KBM-7 (cell line): Measurements from ENCODE around the gene CACNB2.

Experiments
- DNase-seq: peaks from one replicate; pipeline ENCODE4 v3.0.0-alpha.2; 2015
- in situ Hi-C: fragments of 300-500 bp; cut with MboI; formaldehyde crosslinking; loops from 2 replicates; pipeline ENCODE4 v1.14.3; 2020; ENCODE audit warnings: low sequenced_read_pairs, low pct_unique_long_range_greater_than_20kb, mixed read lengths

CACNB2 gene

DNA sequence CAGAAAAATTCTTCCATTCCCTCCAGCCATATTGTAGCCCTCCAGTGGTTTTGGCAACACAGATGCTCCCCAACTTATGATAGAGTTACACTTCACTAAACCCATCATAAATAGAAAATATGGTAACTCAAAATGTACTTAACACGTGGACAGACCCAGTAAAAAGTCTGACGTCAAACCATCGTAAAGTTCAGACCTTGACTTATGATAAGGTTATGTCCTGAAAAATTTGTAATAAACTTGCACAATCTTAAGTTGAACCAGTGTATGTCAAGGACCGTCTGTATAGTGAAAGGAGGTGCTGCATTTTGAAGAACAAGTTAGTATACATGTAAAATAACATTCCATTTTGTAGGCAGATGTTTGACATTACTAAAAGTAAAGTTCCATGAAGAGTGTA lies 368.4 kb downstream of the CACNB2 start:
- in situ Hi-C loops = no loop called here

DNA sequence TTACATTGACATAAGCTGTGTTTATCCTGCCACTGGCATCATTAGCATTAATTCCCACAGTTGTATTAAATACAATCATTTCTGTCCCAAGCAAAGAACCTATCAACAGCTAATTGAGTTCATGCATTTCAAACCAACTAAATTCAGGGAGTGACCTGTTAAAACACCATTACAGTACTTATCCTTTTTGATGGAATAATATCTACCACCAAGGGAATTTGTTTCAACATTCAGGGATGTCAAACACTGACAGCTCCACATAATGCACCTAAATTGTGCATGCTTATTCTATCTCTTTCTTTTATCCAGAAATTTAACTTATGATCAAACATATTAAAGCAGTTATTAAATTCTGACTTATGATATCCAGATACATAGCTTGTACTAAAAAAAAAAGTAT lies 374.3 kb downstream of the CACNB2 start:
- no peak for DNase-seq
- in situ Hi-C loops = no loop called here

More for the DNA sequence above, 368.4 kb downstream of the CACNB2 start:
- no peak for DNase-seq

DNA sequence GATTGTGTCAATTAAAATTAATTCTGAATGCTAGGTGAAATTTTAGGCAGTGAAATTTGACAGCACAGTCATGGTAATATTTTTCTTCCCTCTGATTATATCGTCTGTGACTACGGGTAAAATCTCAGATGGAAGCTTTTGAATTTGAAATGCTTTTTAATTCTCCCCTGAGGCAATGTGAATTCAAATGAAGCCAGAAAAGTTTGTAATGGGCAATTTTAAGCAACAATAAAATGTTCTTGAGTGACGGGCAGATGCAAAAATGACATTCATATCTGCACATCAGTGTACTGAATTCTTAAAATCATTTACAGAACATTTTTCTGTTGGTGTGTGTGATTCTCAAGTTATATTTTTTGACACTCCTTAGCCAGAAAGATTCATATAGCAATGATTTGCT lies 376.6 kb downstream of the CACNB2 start:
- no peak for DNase-seq
- in situ Hi-C loops = no loop called here

- DNase-seq = no peak
These were observed 382.8 kb downstream of the CACNB2 start for GRCh38 chr10:18523025-18523424.

DNA sequence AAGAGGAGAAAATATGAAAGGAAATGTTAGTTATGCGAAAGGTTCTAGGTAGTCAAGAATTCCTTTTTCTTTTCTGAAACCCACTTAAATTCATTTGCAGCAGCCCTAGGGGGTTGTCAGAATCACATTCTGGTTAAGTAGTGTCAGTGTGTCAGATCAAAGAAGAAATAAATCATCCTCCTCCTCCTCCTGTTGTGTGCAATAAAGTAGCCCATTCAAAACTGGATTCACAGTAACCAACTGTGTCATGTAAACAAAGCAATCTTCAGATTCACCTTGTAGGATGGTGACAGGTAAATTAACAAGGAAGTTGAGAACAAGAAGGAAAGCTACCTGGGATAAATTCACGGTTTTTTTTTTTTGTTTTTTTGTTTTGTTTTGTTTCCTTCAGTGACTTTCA lies 383.6 kb downstream of the CACNB2 start:
- in situ Hi-C loops = no loop called here
- no peak for DNase-seq

More at GRCh38 chr10:18523025-18523424, 382.8 kb downstream of the CACNB2 start:
- in situ Hi-C loops = no loop called here

DNA sequence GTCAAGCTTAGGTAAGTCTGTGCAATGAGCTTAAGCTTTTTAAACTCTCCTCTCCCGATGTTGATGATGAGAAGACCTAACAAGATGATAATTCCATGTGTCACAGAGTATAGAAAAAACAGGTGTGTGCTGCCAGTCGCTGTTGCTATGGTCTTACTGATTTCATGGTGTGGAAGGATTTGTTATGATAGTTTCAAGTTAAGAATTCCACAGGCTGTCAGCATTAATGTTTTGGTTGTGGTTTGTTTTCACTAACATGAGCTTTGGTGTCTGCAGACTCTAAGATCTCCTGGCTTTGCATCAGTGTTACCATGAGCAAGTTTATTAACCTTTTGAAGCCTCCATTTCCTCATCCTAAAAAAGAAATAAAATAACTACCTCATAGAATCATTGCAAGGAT lies 387.5 kb downstream of the CACNB2 start:
- in situ Hi-C loops = no loop called here
- no peak for DNase-seq

GRCh38 chr10:18528292-18528691 lies 388.1 kb downstream of the CACNB2 start:
- no peak for DNase-seq
- in situ Hi-C loops = no loop called here

DNA sequence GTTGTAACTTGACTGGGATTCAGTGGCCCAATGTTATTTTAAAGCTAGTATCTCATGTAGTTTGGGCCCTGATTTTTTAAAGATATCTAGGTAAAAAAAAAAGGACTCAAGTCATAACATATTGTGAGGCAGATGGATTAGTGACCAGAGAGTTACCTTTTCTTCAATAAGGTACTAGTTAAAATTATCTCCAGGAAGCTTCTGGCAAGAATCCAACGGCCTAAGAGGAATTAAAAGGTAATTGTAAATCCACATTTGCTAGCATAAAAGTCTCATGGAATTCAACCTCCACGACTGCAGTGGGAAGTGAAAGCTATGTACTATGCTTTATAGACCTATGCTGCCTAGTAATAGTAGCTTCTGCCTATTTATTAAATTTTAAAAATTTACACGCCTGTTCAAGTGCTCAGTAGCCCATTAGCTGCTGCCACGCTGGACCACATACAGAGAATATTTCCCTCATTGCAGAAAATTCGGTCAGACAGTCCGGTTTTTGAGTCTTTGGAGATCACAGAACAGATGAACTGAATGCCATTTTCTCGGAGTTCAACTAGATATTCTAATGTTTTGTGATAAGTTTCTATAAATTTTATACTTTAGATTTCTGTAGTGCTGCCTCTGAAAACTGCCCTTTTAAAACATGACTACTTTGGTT lies 392.8 kb downstream of the CACNB2 start:
- DNase-seq = no peak
- in situ Hi-C loops = no loop called here

GRCh38 chr10:18533896-18534295 lies 393.7 kb downstream of the CACNB2 start:
- in situ Hi-C loops = no loop called here

GRCh38 chr10:18539335-18539734 lies 399.1 kb downstream of the CACNB2 start:
- no peak for DNase-seq
- in situ Hi-C loops = no loop called here

More at GRCh38 chr10:18533896-18534295, 393.7 kb downstream of the CACNB2 start:
- DNase-seq = no peak

DNA sequence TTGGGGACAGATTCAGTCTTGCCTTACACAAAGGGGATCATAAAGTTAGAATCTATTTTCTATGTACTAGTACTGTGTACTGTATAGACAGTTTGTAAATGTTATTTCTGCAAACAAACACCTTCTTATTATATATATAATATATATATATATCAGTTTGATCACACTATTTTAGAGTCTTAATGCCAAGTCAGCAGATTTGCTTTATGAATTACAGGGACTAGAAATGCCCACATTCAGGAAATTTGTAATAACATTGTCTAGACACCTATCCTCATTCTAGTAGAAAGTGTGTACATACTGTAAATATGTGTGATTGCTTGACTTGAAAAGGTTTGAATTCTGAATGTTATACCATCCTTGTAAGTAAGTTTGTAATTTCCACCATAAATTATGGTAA lies 400.0 kb downstream of the CACNB2 start:
- no peak for DNase-seq
- in situ Hi-C loops = no loop called here

DNA sequence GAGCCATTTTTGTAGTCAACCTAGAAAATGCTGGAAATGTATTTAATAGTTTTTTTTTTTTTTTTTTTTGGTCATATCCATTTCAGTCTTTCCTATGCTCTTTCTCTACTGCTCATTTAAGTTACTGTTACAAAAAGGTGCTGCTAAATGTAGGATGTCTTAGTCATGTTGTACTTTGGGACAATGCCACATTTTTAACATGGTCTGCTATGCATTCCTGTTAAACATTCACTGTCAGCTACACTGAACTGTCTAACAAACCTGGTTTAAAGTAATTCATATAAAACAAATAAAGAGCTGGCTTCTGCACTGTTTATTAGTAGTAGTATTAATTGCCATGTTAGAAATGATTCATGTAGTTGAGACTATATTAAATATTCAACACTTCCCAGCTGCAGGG lies 402.6 kb downstream of the CACNB2 start:
- in situ Hi-C loops = no loop called here
- no peak for DNase-seq

GRCh38 chr10:18545621-18546305 lies 405.5 kb downstream of the CACNB2 start:
- DNase-seq = peak; percentile 29
- in situ Hi-C loops = no loop called here

- DNase-seq = no peak
These were observed 408.9 kb downstream of the CACNB2 start for GRCh38 chr10:18549105-18549504.

GRCh38 chr10:18551473-18551872 lies 411.2 kb downstream of the CACNB2 start:
- DNase-seq = no peak
- in situ Hi-C loops = no loop called here

More at GRCh38 chr10:18549105-18549504, 408.9 kb downstream of the CACNB2 start:
- in situ Hi-C loops = no loop called here

- no peak for DNase-seq
- in situ Hi-C loops = no loop called here
These were observed 414.3 kb downstream of the CACNB2 start for GRCh38 chr10:18554479-18554878.

DNA sequence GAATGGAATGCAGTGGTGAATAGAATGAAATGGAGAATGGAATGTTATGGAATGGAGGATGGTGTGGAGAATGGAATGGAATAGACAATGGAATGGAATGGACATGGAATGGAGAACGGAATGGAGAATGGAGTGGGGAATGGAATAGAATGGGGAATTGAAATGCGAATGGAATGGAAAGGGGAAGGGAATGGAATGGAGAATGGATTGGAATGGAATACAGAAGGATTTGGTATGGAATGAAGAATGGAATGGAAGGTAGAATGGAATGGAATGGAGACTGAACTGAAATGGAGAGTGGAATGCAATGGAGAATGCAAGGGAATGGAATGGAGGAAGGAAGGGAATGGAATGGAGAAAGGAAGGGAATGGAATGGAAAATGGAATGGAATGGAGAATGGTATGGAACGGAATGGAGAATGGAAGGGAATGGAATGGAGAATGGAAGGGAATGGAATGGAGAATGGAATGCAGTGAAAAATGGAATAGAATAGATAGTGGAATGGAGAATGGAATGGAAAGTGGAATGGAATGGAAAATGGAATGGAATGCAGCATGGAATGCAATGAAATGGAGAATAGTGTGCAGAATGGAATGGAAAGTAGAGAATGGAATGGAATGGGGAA lies 416.4 kb downstream of the CACNB2 start:
- in situ Hi-C loops = no loop called here
- DNase-seq = no peak

DNA sequence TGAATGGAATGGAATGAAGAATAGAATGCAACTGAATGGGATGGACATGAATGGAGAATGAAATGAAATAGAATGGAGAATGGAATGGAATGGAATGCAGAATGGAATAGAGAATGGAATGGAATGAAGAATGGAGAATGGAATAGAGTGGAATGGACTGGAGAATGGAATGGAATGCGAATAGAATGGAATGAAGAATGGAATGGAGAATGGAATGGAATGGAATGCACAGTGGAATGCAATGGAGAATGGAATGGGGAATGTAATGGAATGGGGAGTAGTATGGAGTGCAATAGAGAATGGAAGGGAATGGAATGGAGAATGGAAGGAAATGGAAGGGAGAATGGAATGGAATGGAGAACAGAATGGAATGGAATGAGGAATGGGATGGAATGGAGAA lies 417.7 kb downstream of the CACNB2 start:
- no peak for DNase-seq
- in situ Hi-C loops = no loop called here

GRCh38 chr10:18561861-18562551 lies 421.8 kb downstream of the CACNB2 start:
- in situ Hi-C loops = no loop called here
- DNase-seq = no peak
